Brain pericyte (primary cell): Measurements from ENCODE around the gene SPON2.

Source experiments
- DNase-seq: peaks from one replicate; pipeline ENCODE4 v3.0.0-alpha.2; 2012; ENCODE audit warnings: low read depth, low spot score

The SPON2 gene

DNA sequence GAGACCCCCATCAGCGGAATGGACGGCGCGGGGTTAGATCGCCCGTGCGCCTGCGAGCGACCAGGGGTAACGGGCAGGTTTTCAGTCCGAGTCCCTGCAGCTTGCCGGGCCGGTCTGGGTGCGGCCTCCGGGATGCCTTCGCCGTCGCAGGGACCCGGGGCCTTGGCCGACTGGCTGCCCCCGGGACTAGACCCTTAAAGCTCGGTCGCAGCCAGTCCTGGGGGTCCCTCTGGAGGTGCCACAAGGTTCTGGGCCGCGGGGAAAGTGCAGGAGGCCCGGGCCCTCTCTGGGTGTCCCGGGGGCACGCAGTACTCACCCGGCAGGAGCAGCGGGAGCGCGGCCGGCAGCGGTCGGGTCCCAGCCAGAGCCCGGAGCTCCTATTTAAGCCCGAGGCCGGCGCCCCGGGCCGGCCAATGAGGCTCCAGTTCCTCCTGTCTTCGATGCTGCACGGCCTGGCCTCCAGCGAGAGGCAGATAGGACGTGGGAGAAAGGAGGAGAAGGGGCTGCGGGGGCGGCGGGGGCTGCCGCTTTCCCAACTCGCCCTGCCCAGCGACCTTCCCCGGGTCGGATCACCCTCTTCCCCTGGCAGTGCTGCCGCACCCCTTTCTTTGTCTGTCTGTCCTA lies at the start of gene SPON2:
Gene SPON2 (minus strand): TSS at position 356 of the 624 bp plus-strand sequence.
- DNase-seq, result no peak

DNA sequence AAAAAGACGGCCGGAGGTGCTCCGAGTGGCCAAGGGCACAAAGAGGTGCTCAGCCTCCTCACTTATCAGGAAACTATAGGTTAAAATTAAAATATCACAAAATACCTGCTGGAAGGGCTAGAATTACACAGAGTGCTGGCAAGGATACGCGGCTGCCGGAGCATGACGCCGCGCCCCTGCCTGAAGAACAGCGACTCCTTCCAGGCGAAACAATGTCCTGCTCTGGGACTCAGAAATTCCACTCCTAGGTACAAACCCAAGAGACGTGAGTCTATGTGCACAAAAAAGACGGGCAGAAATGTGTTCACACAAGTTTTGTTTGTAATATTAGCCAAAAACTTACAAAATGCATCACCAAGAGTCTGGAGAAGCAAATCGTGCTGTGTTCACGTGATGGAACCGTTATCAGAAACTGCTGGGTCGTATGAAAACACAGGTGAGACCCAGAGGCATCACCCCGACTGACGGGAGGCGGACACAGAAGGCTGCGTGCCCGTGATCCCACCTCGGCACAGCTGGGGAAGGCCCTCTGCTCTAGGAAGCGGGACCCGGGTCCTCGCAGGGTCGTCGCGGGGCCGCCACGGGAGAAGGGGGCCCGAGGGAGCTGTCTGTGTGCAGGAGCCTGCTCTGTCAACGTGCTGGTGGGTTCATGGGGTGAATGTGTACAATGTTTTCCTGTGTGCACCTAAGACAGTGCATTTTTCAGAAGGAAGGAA lies 48.9 kb upstream of the SPON2 start:
- no peak for DNase-seq

DNA sequence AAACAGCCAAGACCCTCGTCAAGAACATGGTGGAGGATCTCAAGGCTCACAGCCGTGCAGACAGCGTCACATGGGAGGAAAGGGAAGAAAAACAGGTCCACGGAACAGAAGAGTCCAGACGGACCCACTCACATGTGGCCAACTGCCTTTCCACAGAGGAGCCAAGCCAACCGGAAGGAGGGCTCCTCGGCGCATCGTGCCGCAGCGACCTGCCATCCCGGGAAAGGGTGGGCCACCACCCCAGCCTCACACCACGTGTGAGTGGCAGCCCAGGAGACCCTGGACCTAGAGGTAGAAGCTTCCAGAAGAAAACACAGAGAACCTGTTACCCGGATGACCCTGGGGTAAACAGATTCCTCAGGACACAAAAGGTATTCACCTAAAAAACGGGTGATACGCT lies 48.2 kb upstream of the SPON2 start:
- DNase-seq, result no peak

DNA sequence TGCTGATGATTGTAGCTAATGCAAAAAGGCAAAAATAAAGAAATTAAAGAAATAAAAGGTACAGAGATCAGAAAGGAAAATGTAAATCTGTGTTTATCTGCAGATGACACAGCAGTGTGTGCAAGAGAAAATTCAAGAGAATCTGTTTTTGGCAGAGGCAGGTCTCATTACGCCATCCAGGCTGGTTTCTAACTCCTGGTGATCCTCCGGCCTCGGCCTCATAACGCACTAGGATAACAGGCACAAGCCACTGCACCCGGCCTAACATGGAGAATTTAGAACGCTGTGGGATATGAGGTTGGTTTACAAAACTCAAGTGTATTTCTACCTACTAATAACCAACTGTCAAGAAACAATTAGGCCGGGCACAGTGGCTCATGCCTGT lies 47.2 kb upstream of the SPON2 start:
- no peak for DNase-seq

DNA sequence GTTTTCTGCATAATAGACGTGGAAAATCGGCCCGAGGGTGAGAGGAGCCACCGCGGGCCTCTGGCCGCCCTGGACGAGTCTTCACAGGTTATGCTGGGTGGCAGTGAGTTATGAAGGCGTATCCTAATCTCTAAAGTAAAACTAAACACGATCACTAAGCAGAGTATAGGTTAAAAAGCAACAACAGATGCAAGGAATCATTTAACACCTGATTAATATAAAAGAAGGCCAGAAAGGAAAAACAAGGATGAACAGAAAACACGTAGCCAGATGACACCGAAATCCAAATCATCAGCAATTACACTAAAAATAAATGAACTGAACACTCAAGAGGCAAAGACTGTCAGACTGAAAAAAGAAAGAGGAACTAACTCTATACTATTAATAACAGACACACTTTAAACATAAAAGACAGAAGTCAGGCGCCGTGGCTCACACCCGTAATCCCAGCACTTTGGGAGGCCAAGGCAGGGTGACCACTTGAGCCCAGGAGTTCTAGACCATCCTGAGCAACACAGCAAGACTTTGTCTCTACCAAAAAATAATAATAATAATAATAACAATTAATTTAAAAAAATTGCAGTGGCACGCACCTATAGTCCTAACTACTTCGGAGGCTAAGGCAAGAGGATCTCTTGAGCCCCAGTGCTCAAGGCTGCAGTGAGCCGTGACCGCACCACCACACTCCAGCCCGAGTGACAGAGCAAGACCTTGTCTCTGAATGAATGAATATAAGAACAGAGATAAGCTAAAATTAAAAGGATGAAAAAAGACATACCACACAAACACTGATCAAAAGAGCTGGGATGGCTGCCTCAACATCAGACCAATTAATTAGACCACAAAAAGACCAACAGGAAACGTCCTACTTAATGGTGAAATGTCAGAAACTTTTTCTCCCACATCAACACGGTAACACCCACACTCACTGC lies 46.5 kb upstream of the SPON2 start:
- no peak for DNase-seq

DNA sequence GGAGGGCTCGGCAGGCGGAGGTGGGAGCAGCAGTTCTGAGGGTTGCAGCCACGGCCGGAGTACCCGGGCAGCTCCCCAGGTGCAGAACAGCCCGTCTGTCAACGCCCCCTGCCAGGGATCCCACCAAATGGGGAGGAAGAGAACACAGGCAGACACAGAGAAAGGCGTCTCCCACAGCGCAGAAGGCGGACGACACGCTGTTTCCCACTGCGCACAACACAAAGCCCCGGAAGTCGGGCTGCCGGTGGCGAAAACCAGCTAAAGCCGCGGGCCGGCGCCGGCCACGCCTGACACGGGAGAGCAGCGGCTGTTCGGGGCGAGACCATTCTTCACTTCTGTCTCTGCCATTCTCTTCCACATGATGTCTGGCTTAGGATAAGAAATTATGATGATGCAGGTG lies 45.0 kb upstream of the SPON2 start:
- DNase-seq, result no peak

DNA sequence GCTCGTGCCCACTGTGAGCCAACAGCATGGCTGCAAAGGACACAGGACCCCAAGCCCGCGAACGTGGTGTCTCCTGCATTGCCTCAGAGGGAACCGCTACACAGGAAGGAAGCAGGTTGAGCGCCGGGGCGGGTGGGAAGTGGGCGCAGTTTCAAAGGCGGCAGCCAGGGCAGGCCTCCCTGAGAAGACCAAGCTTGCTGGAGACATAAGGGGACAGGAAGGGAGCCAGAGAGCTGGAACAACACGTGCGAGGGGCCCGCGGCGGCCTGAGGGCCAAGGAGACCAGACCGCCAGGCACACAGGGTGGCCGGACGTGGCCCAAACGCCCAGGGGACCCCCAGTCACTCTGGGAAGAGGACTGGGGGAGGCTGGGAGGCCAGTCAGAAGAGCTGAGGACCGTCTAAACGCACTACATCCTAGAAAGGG lies 44.5 kb upstream of the SPON2 start:
- DNase-seq, result no peak

DNA sequence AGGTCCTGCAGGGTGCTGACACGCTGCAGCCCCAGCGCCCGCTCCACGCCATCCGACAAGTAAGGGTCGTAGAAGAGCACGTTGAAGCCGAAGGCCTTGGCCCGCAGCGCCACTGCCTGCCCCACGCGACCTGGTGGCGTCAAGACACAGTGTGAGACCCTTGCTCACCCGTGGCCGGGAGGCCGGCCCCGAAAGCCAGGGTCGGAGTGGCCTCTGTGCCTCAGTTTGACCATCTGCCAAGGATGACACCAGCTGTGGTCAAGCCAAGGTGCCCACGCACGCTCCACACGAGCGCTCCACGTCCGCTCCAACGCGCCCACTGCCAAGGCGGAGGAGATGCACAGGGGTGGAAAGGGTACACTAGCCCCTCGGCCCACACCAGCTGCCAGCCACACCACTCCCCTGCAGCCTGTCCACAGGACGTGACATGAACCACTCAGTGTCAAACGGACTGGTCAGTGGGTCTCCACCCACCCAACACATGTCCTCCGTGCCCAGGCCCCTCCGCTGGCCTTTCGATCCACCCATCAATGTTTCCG lies 43.8 kb upstream of the SPON2 start:
- DNase-seq, result no peak

DNA sequence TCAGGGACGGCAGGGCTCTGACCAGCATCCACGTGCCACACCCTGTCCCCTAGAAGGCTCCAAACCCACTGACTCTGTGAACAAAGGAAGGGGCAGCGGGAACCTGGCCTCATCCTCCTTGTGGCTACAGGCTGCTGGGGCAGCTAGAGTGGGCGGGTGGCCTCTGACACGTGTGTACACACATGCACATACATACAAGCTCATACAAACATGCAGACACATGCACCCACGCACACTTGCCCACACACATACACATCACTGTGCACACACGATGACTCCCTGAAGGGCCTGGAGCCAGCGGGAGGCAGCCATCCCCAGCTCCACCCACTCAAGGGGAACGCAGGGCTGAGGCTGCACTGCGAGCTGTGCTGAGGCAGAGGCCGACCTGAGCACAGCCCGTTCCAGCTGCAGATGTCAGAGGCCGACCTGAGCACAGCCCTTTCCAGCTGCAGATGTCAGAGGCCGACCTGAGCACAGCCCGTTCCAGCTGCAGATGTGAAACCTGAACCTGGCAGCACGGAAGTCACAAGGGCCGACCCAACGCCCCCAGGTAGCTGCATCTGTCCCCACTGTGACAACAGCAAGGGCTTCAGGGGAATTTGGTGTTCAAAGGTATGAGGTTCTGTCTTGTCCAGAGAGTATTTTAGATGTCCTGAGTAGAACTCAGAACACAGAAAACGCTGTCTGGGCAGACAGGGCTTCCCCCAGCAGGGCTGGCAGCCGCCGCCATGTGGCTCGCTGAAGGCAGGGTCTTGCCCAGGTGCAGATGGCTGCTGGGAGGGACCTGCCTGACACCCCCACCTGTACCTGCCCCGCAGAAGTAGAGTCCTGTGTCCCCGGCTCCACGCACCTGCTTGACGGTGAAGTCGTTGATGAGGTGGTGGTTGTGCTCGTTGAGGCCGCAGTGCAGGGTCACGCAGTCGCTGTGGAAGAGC lies 43.0 kb upstream of the SPON2 start:
- DNase-seq, result no peak

DNA sequence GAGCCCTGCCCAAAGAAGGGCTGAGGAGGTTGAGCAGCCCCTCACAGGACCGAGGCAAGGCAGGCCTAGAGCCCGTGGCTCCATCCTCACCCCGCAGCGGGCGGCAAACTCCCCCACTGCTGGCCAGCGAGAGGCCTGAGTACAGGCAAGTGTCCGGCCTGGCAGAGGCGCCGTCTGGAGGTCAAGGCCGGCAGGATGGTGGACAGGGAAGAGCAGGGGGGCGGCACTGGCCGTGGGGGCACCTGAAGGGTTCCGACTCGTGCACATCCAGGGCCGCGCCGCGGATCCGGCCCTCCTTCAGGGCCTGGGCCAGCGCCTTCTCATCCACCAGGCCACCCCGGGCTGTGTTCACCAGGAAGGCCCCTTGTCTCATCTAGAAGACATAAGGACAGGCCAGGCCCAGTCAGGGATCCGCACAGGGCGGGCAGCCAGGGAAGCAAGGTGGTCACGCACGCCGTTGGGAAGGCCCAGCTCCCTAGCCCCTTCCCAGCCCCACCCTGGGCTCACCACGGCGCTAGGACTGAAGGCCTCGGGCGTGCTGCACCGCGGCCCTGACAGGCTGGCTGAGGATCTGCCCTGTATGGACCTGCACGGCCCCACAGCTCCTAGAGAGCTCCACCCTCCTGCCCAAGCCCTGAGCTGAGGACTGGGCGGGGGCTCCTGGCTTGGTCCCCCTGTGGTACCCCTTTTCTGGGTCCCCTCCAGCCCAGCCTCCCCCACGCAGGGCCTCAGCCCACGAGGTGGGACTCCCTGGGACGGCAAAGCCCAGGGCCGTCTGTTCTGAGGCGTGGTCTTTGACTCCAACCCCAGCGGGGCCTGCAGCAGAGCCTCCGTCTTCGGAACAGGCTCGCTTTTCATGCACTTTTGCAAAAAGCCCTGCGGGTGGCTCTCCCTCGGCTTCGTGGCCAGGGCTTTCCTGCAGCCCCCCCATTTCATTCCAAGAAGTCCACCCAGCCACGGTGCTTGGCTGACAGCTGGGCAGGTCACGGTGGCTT lies 42.0 kb upstream of the SPON2 start:
- no peak for DNase-seq

DNA sequence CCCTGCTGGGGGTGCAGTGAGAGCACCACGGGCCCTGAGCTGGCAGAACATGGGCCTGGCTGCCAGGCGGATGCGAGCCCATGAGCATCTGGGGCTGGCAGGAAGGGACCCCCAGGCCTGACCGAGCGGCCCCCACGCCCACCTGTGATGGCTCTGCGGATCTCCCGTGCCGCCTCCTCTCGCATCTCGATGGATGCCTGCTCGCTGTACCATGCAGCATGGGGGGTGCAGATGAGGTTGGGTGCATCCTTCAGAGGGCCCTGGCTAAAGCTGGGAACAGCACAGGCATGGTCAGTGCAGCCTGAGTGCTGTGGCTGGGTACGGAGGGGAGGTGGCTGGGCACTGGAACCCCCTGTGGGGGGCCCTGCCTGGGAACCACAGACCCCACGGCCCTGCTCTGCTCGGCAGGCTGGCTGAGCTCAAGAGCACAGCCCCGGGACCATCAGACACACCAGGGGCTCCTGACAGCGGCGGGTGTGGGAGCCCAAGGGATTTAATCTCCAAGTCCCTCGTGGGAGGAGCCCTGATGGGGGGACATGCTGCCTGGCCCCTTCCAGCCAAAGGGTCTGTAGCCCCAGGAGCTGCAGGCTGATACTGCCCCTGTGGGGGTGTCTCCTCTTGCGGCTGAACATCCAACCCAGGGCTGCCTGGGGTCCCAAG lies 41.1 kb upstream of the SPON2 start:
- no peak for DNase-seq

DNA sequence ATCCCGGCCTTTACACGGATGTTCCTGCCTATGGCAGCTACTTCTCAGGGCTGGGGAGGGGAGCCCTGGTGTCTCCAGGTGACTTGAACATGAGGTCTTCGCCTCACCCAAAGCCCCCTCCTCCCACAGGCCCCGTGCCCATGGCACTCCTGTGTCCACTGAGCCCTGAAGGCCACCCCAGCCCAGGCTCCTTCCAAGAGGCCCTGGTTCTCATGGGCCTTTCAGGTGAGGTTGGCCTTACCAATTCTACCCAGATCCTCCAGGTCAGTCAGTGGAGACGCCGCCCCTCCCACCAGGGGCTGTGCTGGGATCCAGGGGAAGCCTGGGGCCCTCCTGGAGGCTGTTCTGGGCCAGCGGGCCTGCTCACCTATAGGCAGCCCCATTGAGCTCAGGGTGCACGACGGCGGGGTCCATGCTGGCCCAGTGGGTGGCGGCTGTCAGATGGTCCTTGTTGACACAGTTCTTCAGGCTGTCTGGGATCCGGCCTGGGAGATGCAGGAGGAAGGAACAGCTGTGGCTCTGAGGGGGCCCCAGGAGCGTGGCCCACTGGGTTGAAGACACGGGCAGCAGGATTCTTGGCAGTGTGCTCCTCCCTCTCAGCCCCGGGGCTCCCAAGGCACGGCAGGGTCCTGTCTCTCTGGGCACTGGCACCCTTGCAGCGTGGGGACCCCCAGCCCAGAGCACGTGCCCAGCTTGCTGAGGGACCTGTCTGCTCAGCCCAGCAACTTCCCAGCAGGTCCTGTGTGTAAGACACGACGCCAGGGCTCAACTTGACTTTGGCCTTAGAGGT lies 40.4 kb upstream of the SPON2 start:
- DNase-seq, result no peak

DNA sequence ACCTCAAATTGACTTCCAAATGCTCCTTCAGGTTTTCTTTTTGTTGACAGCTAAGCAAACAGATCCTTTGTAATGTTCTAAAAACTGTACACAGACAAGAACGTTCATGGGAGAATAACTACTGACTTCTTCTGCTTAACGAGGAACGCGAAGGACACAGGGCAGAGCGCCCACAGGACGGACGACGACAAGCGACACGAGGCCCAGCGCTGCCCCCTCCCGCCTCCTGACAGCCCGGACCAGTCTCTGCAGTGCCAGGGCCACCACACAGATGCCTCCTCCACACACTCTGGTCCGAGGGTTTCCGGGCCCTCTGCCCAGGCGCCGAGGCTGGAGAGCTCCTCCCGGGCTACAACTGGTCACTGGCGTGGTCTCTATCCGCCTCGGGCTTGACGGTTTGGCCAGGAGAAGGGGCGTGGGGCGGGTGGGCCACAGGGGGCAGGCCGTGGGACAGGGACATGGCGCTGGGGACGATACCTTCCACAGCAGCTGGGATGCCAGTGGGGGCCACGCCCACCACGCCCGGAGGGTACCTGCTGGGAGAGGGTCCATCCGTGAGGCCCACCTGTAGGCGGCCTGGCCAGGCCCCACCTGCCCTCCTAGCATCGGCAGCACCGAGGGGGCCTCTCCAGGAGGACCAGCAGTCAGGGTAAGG lies 39.6 kb upstream of the SPON2 start:
- DNase-seq, result no peak

DNA sequence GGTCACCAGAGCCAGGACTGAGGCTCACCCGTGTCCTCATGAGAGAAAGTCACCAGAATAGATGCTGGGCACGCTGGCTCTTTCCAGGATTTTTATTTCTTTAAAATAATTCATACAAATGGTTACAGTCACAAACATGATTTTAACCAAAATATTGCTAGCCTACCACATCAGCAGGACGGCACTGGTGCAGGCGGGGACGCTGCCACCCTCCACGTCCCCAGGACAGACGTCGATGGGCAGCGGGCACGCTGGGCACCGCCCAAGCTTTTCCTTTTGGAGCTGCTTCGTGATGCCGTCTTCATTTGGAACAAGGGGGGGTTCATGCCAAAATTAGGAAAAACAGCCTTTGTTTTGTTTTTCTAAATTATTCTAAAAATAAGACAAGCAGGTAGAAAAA lies 39.0 kb upstream of the SPON2 start:
- no peak for DNase-seq

DNA sequence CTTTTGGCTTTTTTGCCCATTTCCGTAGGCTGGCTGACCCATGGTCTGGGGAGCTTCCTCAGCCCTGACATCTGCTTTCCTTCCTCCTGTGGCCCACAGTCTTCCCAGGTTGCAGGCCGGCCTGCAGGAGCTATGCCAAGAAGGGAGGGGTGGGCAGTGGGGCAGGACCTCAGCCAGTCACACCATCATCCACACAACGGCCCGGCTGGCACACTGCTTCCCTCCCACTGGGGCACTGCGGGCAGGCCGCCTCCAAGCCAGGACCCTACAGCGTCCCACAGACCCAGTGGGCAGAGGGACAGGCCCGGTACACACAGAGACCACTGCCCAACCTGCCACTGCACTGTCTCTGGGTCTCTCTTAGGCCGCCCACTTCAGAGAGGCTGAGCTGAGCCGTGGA lies 38.6 kb upstream of the SPON2 start:
- no peak for DNase-seq

DNA sequence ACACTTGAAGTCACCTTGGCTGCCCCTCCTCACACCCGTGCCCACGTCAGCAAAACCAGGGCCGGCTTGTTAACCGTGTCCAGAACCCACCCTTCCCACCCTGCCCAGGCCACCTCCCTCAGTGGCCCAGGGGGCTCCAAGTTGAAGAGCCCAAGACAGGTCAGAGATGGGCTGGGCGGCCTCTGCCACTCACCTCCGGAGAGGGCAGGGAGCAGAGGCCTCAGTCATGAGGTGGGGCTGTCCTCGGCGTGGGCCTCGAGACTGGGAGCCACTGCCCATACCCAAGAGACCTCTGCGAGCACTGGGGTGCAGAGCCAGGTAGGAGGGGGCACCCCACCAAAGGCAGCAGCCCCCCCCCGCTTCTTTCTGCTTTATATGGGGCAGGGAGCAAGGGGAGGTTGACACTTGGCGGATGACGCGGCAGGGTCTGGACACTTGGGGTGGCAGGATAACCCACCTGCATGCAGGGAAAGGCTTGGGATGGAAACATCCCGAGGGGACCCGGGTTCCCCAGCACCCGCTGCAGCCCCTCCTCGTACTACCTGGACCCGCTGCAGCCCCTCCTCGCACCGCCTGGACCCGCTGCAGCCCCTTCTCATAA lies 38.0 kb upstream of the SPON2 start:
- no peak for DNase-seq

DNA sequence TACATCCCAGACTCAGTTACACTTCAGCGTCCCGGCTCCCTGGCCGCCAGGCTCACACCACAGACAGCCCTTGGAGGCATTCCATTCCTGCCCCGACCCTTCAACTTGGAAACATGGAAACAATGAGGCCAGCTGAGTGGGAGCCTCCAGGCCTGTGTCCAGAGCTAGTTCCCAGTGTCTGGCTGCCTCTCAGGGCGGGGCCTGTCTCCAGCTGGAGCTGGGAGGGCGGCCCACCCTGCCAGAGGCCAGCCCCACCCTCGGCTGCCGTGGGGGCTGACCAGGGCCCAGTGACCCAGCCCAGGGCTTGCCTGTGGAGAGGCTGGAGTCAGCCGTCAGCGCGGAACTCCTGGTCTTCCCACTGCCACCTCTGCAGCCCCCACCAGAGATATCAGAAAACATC lies 37.4 kb upstream of the SPON2 start:
- no peak for DNase-seq
